Sigmoid colon (tissue), 7 donors: ENCODE data around the gene ATP6V0E2. TPM values are rescaled to one million over a fixed set of nuclear protein-coding genes. Genes with fewer than 3 reads are reported as not detected.
"Not testable (repeated sequence)": the region's sequence is repeated elsewhere in the genome, so short reads cannot be mapped to it uniquely, and the experiment has no call there.

Experiments used
- DNase-seq: peaks from one replicate; pipeline ENCODE4 v3.0.0-alpha.2; 2019
- H3K27ac ChIP-seq, 4 donors: fragments of 200-600 bp; sonication (generic); one replicate each; pipeline ENCODE4 v1.5.1; 2016 to 2019; ENCODE audit warnings: mild to moderate bottlenecking in 1 of 4
- H3K27me3 ChIP-seq, 3 donors: fragments of 200-600 bp; sonication (generic); one replicate each; pipeline ENCODE4 v1.5.1; 2019; ENCODE audit warnings: mild to moderate bottlenecking in 1 of 3
- H3K36me3 ChIP-seq, 4 donors: fragments of 200-600 bp; sonication (generic); one replicate each; pipeline ENCODE4 v1.5.1; 2016 to 2019
- H3K4me1 ChIP-seq, 4 donors: fragments of 200-600 bp; sonication (generic); one replicate each; pipeline ENCODE4 v1.5.1; 2017 to 2019
- H3K4me3 ChIP-seq, 4 donors: fragments of 200-600 bp; sonication (generic); one replicate each; pipeline ENCODE4 v1.5.1; 2017 to 2019; ENCODE audit warnings: mild to moderate bottlenecking in 2 of 4, moderate library complexity in 1 of 4
- H3K9me3 ChIP-seq, 4 donors: fragments of 200-600 bp in 3 of 4; sonication (generic) in 3 of 4; one replicate each; pipeline versions ENCODE4 v1.5.1 to v1.6.1; 2013 to 2019
- CTCF ChIP-seq, 4 experiments: fragments of 450-650 bp in 3 of 4; fragments of 200-600 bp in 1 of 4; IDR thresholded peaks; one replicate each; pipeline ENCODE4 v1.5.1; 2016 to 2019; ENCODE audit warnings: antibody characterized with exemption in 4 of 4, mild to moderate bottlenecking in 3 of 4, moderate library complexity in 2 of 4
- EP300 ChIP-seq, 4 donors: sonication (generic); formaldehyde crosslinking; IDR thresholded peaks; one replicate each; pipeline ENCODE4 v1.6.1; 2017; ENCODE audit warnings: antibody characterized with exemption in 4 of 4
- POLR2A ChIP-seq, 2 donors: fragments of 450-650 bp; IDR thresholded peaks; one replicate each; pipeline ENCODE4 v1.6.1; 2016; ENCODE audit warnings: antibody characterized with exemption in 2 of 2, mild to moderate bottlenecking in 2 of 2, moderate library complexity in 2 of 2
- POLR2AphosphoS5 ChIP-seq, 4 donors: sonication (generic); formaldehyde crosslinking; IDR thresholded peaks; one replicate each; pipeline ENCODE4 v1.6.1; 2017; ENCODE audit warnings: antibody characterized with exemption in 4 of 4
- WGBS, 2 donors: extraction: QIAGEN DNeasy Blood & Tissue Kit; methylation state at CpG; one replicate each; pipeline ENCODE4 v1.1.7; 2013; 5-methylcytosine and 5-hydroxymethylcytosine counted together
- intact Hi-C: fragments of 100-400 bp; cut with DNase I; formaldehyde crosslinking; loops from one replicate; pipeline ENCODE4 v1.15.1; 2023
- polyA plus RNA-seq, 3 donors: library from polyadenylated mRNA; stranded (reverse); fragments of 200-250 nt; gene quantifications; one replicate each; pipeline ENCODE4 v1.2.3, GENCODE V29; 2013
- small RNA-seq, 3 donors: library from RNA; depleted of rRNA; stranded (forward); fragments of <200 nt; gene quantifications; one replicate each; pipeline ENCODE3, GENCODE V24; 2016
- total RNA-seq, 4 donors: library from RNA; depleted of rRNA; stranded (reverse); fragments of >200 nt; gene quantifications; one replicate each; pipeline ENCODE4 v1.1.0, GENCODE V29; 2016
- donor health status: healthy with polysubstance abuse.
- donor health status: Bipolar disorder and iron deficiency.
- donor health status: healthy.

ATP6V0E2 gene
- total and polyA plus RNA-seq, 7 donors = 13.2 to 45.5 (median 27.1) TPM

- no peak for TF ChIP-seq CTCF (IDR thresholded peaks at IDR 0.05)
- no peak for TF ChIP-seq POLR2A (IDR thresholded peaks at IDR 0.05)
- no peak for TF ChIP-seq POLR2AphosphoS5 (IDR thresholded peaks at IDR 0.05)
- no peak for TF ChIP-seq EP300 (IDR thresholded peaks at IDR 0.05)
- H3K36me3 ChIP-seq = no peaks in the 10 kb centered on the region
- H3K9me3 ChIP-seq = no peaks in the 10 kb centered on the region
- H3K27ac ChIP-seq = no peak overlapping the region
- H3K4me3 ChIP-seq = no peak overlapping the region
- WGBS, 2 donors = 95 to 96% methylated on average over 7 of the region's 7 CpGs
- intact Hi-C loops = loop anchor here (10.0 kb wide), 1 partner anchor 157 kb away; no protein-coding TSS in a partner anchor
- peaks cover 0 to 15% (median 13%) of the 10 kb centered on the region in 4 donors for H3K4me1 ChIP-seq
- no peaks in the 10 kb centered on the region for H3K27me3 ChIP-seq
- no peak for DNase-seq
Measured at GRCh38 chr7:149887311-149887710, 13.5 kb downstream of the ATP6V0E2 start.

- WGBS, 2 donors = 42 to 44% methylated on average over 2 of the region's 2 CpGs
- intact Hi-C loops, H3K36me3 ChIP-seq: not testable (repeated sequence)
Measured at GRCh38 chr7:149890715-149891114, 16.9 kb downstream of the ATP6V0E2 start.

GRCh38 chr7:149894957-149895356 lies 21.2 kb downstream of the ATP6V0E2 start:
- DNase-seq, H3K36me3 ChIP-seq, intact Hi-C loops, H3K9me3 ChIP-seq, H3K4me3 ChIP-seq, H3K27me3 ChIP-seq, H3K27ac ChIP-seq, H3K4me1 ChIP-seq: not testable (repeated sequence)
- 85% methylated on average over 8 of the region's 8 CpGs for WGBS, 2 donors

More at GRCh38 chr7:149890715-149891114, 16.9 kb downstream of the ATP6V0E2 start:
- H3K4me1 ChIP-seq, H3K4me3 ChIP-seq, H3K27me3 ChIP-seq, DNase-seq, H3K9me3 ChIP-seq, H3K27ac ChIP-seq: not testable (repeated sequence)

- H3K4me3 ChIP-seq, H3K9me3 ChIP-seq, H3K27ac ChIP-seq, DNase-seq, H3K27me3 ChIP-seq, H3K4me1 ChIP-seq, intact Hi-C loops, H3K36me3 ChIP-seq: not testable (repeated sequence)
- WGBS, 2 donors = 77 to 85% methylated on average over 4 of the region's 6 CpGs
Measured at GRCh38 chr7:149907776-149908376, 34.1 kb downstream of the ATP6V0E2 start.

DNA sequence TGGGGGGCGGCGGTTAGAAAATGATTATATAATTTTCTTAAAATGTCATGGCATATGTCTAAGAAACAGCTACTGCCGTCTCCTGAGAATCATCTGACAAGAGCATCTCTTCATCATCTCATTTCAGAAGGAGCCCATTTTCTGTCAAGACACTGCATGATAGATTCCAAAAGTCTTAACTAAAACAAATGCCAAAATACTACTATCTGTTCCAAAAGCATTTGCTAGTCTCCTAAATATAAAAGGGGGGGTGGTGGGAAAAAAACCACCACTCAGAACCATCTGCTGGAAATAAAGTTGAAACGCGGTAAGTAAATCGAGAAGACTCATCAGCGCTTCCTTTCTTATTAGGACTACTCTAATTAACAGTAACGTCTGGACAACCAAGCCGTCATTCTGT lies 36.5 kb downstream of the ATP6V0E2 start:
- H3K36me3 ChIP-seq, H3K4me1 ChIP-seq, H3K4me3 ChIP-seq, H3K27me3 ChIP-seq, DNase-seq, H3K9me3 ChIP-seq, H3K27ac ChIP-seq, intact Hi-C loops: not testable (repeated sequence)
- 83 to 87% methylated on average over 7 of the region's 9 CpGs for WGBS, 2 donors

DNA sequence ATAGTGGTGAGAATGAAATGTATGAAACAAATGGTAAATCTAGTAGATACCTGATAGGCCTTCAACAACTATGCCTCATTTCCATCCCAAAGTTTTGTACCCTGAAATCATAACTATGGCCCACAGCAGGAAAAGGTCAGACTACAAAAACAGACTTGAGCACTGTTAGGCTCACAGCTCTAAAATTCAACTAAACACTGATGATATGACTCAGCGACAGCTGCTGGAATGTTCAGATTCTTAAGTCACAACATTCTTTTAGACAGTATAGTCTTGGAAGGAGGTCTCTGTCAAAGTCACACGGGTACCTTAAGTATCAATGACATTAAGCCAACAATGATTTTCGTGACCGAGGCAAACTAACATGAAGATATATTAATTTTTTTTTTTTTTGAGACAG lies 38.4 kb downstream of the ATP6V0E2 start:
- H3K27ac ChIP-seq, H3K36me3 ChIP-seq, H3K4me1 ChIP-seq, H3K4me3 ChIP-seq, H3K9me3 ChIP-seq, intact Hi-C loops, DNase-seq, H3K27me3 ChIP-seq: not testable (repeated sequence)
- 89 to 92% methylated on average over 1 to 2 of the region's 4 CpGs for WGBS, 2 donors

- H3K9me3 ChIP-seq, H3K27me3 ChIP-seq, H3K27ac ChIP-seq, DNase-seq, H3K4me1 ChIP-seq, intact Hi-C loops, H3K36me3 ChIP-seq, H3K4me3 ChIP-seq: not testable (repeated sequence)
- 74 to 75% methylated on average over 7 of the region's 7 CpGs for WGBS, 2 donors
Measured at GRCh38 chr7:149926414-149926813, 52.6 kb downstream of the ATP6V0E2 start.

Small RNA genes within 50 kb of the gene (small RNA-seq; reads per million reads assigned to genes)
- 0 reads per million in 3 donors for gene AC093458.1

Other genes with a start within 250 kb of the ATP6V0E2 start
- gene ZNF467, start 100.4 kb upstream of the ATP6V0E2 start, total RNA-seq = 10 to 100 TPM in 1 of 4 donors, 1 to 10 TPM in 3; 7.1 to 15.7 (median 9.2) TPM
- 1 to 10 TPM; 3.0 to 4.6 (median 3.5) TPM for gene ZNF467, start 100.4 kb upstream of the ATP6V0E2 start, polyA plus RNA-seq
- 10 to 100 TPM; 12.5 to 23.8 (median 15.9) TPM for gene ZNF862, start 35.6 kb upstream of the ATP6V0E2 start, total RNA-seq
- 1 to 10 TPM in 2 of 3 donors, under 1 TPM in 1; 0.92 to 9.6 (median 6.0) TPM for gene ZNF862, start 35.6 kb upstream of the ATP6V0E2 start, polyA plus RNA-seq